ENCODE data around the gene ZYX. TPM values are rescaled to one million over a fixed set of nuclear protein-coding genes. Genes with fewer than 3 reads are reported as not detected.
A peak's percentile ranks its signal among the peaks of the same experiment; 100 is the strongest.

The ZYX gene
- total and polyA plus RNA-seq, 4 donors: 18.3 to 169 (median 98.0) TPM

DNA sequence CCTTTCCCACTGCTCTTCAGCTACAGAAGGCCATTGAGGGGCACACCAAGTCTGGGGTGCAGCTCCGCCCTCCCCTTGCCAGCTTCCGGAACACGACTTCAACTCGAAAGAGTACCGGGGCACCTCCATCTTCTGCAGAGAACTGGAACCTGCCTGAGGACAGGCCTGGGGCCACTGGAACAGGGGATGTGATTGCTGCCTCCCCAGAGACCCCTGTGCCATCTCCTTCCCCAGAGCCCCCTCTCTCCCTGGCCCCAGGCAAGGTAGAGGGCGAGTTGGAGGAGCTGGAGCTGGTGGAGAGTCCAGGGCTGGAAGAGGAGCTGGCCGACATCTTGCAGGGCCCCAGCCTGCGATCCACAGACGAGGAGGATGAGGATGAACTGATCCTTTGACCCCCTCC is 29.6 kb upstream of the ZYX start:
- 98% methylated on average over 5 of the region's 9 CpGs for WGBS (ENCODE audit: insufficient coverage)
- Histone ChIP-seq H3K27me3 (ENCODE audit: control insufficient read depth, insufficient read depth, low read length) (no peaks in the 10 kb centered on the region), H3K9me3 (ENCODE audit: control insufficient read depth, insufficient read depth, low read length) (no peaks in the 10 kb centered on the region), H3K36me3 (ENCODE audit: control insufficient read depth, insufficient read depth, low read length) (peaks cover 28% of the 10 kb centered on the region), H3K27ac (ENCODE audit: low read depth, low read length) (no peak overlapping the region), H3K4me1 (ENCODE audit: control insufficient read depth, insufficient read depth, low read length) (peaks cover 30% of the 10 kb centered on the region), H3K4me3 (ENCODE audit: low read depth, low read length) (no peak overlapping the region)
- no peak for DNase-seq (ENCODE audit: low read depth in 4 of 6, low spot score in 6 of 6)

GRCh38 chr7:143352531-143353002 is 28.6 kb upstream of the ZYX start:
- Histone ChIP-seq H3K36me3 (ENCODE audit: control insufficient read depth, insufficient read depth, low read length) (peaks cover 35% of the 10 kb centered on the region), H3K4me3 (ENCODE audit: low read depth, low read length) (no peak overlapping the region), H3K9me3 (ENCODE audit: control insufficient read depth, insufficient read depth, low read length) (no peaks in the 10 kb centered on the region), H3K27me3 (ENCODE audit: control insufficient read depth, insufficient read depth, low read length) (no peaks in the 10 kb centered on the region), H3K27ac (ENCODE audit: low read depth, low read length) (no peak overlapping the region), H3K4me1 (ENCODE audit: control insufficient read depth, insufficient read depth, low read length) (peaks cover 32% of the 10 kb centered on the region)
- no peak for DNase-seq (ENCODE audit: low read depth in 4 of 6, low spot score in 6 of 6)
- WGBS (ENCODE audit: insufficient coverage): 30% methylated on average over 11 of the region's 11 CpGs

DNA sequence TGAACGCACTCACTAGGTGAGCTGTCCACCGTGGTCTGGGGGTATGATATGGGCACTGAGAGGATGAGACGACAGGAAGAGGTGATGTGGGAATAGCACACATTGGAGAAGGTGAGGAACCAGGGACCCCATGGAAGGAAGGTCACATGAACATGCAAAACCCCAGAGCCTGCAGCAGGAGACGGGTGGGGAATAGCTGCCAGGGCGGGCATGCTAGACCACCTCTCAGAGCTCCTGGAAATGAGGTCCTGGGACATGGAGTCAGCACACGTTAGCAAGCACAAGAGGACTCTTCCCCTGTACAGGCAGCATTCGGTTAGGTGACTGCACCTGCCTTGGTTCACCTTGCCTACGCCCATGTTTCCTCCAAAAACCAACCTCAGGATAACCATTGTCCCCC is 26.8 kb upstream of the ZYX start:
- no peak overlapping the region for H3K4me3 ChIP-seq (ENCODE audit: low read depth, low read length)
- H3K9me3 ChIP-seq (ENCODE audit: control insufficient read depth, insufficient read depth, low read length): no peaks in the 10 kb centered on the region
- H3K36me3 ChIP-seq (ENCODE audit: control insufficient read depth, insufficient read depth, low read length): peaks cover 44% of the 10 kb centered on the region
- peaks cover 32% of the 10 kb centered on the region for H3K4me1 ChIP-seq (ENCODE audit: control insufficient read depth, insufficient read depth, low read length)
- WGBS (ENCODE audit: insufficient coverage): 92% methylated on average over 6 of the region's 8 CpGs
- H3K27ac ChIP-seq (ENCODE audit: low read depth, low read length): no peak overlapping the region
- no peak for DNase-seq (ENCODE audit: low read depth in 4 of 6, low spot score in 6 of 6)
- no peaks in the 10 kb centered on the region for H3K27me3 ChIP-seq (ENCODE audit: control insufficient read depth, insufficient read depth, low read length)

DNA sequence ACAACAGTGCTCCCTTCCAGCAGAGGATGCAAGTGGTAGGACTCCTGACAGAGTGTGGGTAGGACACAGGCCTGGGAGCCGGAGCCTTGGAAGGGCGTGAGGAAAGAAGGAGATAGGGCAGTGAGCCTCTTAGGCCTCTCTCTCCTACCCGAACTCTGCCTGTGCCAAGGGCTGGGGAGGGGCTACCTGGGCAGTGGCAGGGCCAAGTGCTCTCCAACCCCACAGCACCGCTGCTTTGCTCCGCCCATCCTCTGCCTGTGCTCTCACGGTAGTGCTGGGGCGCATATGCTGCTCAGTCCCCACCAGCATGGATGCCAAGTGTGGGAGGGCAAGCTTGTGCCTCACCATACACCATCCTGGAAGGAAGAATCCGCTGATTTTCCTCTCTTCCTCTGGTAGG is 26.2 kb upstream of the ZYX start:
- Histone ChIP-seq H3K4me1 (ENCODE audit: control insufficient read depth, insufficient read depth, low read length) (peaks cover 32% of the 10 kb centered on the region), H3K9me3 (ENCODE audit: control insufficient read depth, insufficient read depth, low read length) (no peaks in the 10 kb centered on the region), H3K36me3 (ENCODE audit: control insufficient read depth, insufficient read depth, low read length) (peaks cover 50% of the 10 kb centered on the region), H3K27ac (ENCODE audit: low read depth, low read length) (peak overlapping the region; percentile 57), H3K4me3 (ENCODE audit: low read depth, low read length) (no peak overlapping the region), H3K27me3 (ENCODE audit: control insufficient read depth, insufficient read depth, low read length) (no peaks in the 10 kb centered on the region)
- no peak for DNase-seq (ENCODE audit: low read depth in 4 of 6, low spot score in 6 of 6)
- WGBS (ENCODE audit: insufficient coverage): 88% methylated on average over 3 of the region's 8 CpGs

- Histone ChIP-seq H3K36me3 (ENCODE audit: control insufficient read depth, insufficient read depth, low read length) (peaks cover 52% of the 10 kb centered on the region), H3K27ac (ENCODE audit: low read depth, low read length) (peak overlapping the region; percentile 57), H3K4me3 (ENCODE audit: low read depth, low read length) (no peak overlapping the region), H3K4me1 (ENCODE audit: control insufficient read depth, insufficient read depth, low read length) (peaks cover 33% of the 10 kb centered on the region), H3K9me3 (ENCODE audit: control insufficient read depth, insufficient read depth, low read length) (no peaks in the 10 kb centered on the region), H3K27me3 (ENCODE audit: control insufficient read depth, insufficient read depth, low read length) (no peaks in the 10 kb centered on the region)
- DNase-seq (ENCODE audit: low read depth in 4 of 6, low spot score in 6 of 6): peak in 1 of 6 donors; percentile 72
- WGBS (ENCODE audit: insufficient coverage): 78% methylated on average over 11 of the region's 16 CpGs
Measured at GRCh38 chr7:143355450-143356385, 25.4 kb upstream of the ZYX start.

DNA sequence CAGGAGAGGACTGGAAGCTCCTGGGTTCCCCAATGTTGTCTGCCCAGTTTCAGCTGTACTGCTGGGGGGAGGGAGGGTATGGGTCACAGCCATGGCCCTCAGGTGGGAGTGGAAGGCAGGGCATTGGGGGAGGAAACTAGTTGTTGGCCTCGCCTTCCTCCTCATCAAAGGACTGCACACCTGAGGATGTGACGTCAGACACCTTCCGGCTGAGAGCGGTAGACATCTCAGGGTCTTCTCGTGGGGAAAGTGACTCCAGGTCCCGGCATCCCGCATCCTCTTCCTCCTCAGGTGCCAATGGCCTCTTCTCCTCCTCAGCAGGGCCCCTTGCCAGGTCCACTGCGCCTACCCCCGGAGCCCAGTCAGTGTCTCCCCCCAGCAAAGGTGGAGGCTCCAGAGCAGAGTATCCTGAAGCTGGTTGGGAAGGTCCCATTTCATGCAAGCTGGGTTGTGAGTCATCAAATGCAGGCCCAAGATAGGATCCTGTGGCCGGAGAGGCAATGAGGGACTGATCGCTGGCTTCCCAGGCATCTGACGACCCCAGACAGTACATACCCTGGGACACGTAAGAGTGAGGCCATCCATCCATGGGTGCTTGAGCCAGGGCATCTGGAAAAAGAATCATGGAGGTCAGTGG is 24.6 kb upstream of the ZYX start:
- H3K4me1 ChIP-seq (ENCODE audit: control insufficient read depth, insufficient read depth, low read length): peaks cover 42% of the 10 kb centered on the region
- H3K27me3 ChIP-seq (ENCODE audit: control insufficient read depth, insufficient read depth, low read length): no peaks in the 10 kb centered on the region
- no peaks in the 10 kb centered on the region for H3K9me3 ChIP-seq (ENCODE audit: control insufficient read depth, insufficient read depth, low read length)
- H3K36me3 ChIP-seq (ENCODE audit: control insufficient read depth, insufficient read depth, low read length): peaks cover 52% of the 10 kb centered on the region
- no peak overlapping the region for H3K27ac ChIP-seq (ENCODE audit: low read depth, low read length)
- no peak overlapping the region for H3K4me3 ChIP-seq (ENCODE audit: low read depth, low read length)
- DNase-seq (ENCODE audit: low read depth in 4 of 6, low spot score in 6 of 6): no peak
- 93% methylated on average over 13 of the region's 13 CpGs for WGBS (ENCODE audit: insufficient coverage)

GRCh38 chr7:143358626-143359025 is 22.5 kb upstream of the ZYX start:
- no peaks in the 10 kb centered on the region for H3K9me3 ChIP-seq (ENCODE audit: control insufficient read depth, insufficient read depth, low read length)
- H3K36me3 ChIP-seq (ENCODE audit: control insufficient read depth, insufficient read depth, low read length): peaks cover 49% of the 10 kb centered on the region
- no peak overlapping the region for H3K27ac ChIP-seq (ENCODE audit: low read depth, low read length)
- no peak for DNase-seq (ENCODE audit: low read depth in 4 of 6, low spot score in 6 of 6)
- H3K27me3 ChIP-seq (ENCODE audit: control insufficient read depth, insufficient read depth, low read length): no peaks in the 10 kb centered on the region
- peaks cover 45% of the 10 kb centered on the region for H3K4me1 ChIP-seq (ENCODE audit: control insufficient read depth, insufficient read depth, low read length)
- H3K4me3 ChIP-seq (ENCODE audit: low read depth, low read length): no peak overlapping the region
- WGBS (ENCODE audit: insufficient coverage): 93% methylated on average over 10 of the region's 12 CpGs

DNA sequence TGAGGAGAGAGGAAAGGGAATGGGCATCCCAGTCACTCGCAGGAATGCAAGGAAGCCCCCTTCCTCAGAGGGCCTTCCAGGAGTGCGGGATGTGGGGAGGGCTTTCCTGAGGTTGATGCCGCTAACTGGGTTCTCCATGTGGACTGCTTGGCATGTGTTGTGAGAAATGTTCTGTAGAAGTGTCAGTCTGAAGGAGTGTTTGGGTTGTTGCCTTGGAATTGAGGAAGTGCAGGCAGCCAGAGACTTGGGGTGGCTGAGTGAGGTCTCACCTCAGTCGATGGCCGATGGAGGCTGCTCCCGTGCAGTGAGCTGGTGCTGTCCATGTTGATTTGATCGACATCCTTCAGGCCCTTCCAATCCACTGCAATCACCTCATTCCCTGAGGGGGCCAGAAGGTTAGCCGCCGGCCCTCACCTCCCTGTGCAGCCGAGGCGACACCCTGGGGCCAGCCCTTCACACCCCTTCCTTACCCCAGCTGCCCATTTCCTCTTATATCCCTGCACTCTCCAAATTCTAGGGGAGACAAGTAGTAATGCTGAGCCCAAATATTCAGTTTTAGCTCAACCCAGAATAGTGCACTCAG is 21.3 kb upstream of the ZYX start:
- H3K27me3 ChIP-seq (ENCODE audit: control insufficient read depth, insufficient read depth, low read length): no peaks in the 10 kb centered on the region
- DNase-seq (ENCODE audit: low read depth in 4 of 6, low spot score in 6 of 6): no peak
- H3K4me3 ChIP-seq (ENCODE audit: low read depth, low read length): no peak overlapping the region
- H3K36me3 ChIP-seq (ENCODE audit: control insufficient read depth, insufficient read depth, low read length): peaks cover 41% of the 10 kb centered on the region
- no peaks in the 10 kb centered on the region for H3K9me3 ChIP-seq (ENCODE audit: control insufficient read depth, insufficient read depth, low read length)
- no peak overlapping the region for H3K27ac ChIP-seq (ENCODE audit: low read depth, low read length)
- WGBS (ENCODE audit: insufficient coverage): 88% methylated on average over 7 of the region's 11 CpGs
- H3K4me1 ChIP-seq (ENCODE audit: control insufficient read depth, insufficient read depth, low read length): peaks cover 44% of the 10 kb centered on the region

GRCh38 chr7:143360788-143361551 is 20.2 kb upstream of the ZYX start:
- H3K27ac ChIP-seq (ENCODE audit: low read depth, low read length): no peak overlapping the region
- WGBS (ENCODE audit: insufficient coverage): 12% methylated on average over 15 of the region's 19 CpGs

More at GRCh38 chr7:143360788-143361551, 20.2 kb upstream of the ZYX start:
- peaks cover 33% of the 10 kb centered on the region for H3K4me1 ChIP-seq (ENCODE audit: control insufficient read depth, insufficient read depth, low read length)
- peaks cover 30% of the 10 kb centered on the region for H3K36me3 ChIP-seq (ENCODE audit: control insufficient read depth, insufficient read depth, low read length)
- peak in 2 of 6 donors; percentile 57 to 71 for DNase-seq (ENCODE audit: low read depth in 4 of 6, low spot score in 6 of 6)
- H3K27me3 ChIP-seq (ENCODE audit: control insufficient read depth, insufficient read depth, low read length): no peaks in the 10 kb centered on the region
- peak overlapping the region; percentile 32 for H3K4me3 ChIP-seq (ENCODE audit: low read depth, low read length)
- H3K9me3 ChIP-seq (ENCODE audit: control insufficient read depth, insufficient read depth, low read length): no peaks in the 10 kb centered on the region

Measured in spinal cord (tissue), 10 donors.